ENCODE results near the gene IL1RAPL2. TPM values are rescaled to one million over a fixed set of nuclear protein-coding genes. Genes with fewer than 3 reads are reported as not detected.

IL1RAPL2 gene
- total and polyA plus RNA-seq, 10 of the 15 experiments (the other 5 are each of a cell fraction or from before 2014, with no cell fraction given): 0.19 TPM; not detected in 9

DNA sequence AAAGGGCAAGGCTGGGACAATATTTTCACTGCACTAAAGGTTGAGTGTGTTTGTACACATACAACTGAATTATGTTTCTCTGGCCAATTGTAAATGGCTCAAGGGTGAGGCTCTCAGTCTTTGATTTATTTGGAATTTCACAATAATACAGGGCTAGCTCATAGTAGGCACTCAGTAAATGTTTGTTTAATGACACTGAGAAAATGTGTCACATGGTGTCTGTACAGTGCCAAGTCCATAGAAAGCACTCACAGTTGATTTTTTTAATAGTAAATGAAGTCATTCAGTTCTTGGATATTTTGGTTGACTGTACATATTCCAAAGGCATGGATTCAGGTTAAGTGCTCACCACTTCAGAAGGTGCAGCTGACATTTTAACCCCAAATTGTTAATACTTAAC lies 176.4 kb downstream of the IL1RAPL2 start (continued):
- TF ChIP-seq, protein P1, sequence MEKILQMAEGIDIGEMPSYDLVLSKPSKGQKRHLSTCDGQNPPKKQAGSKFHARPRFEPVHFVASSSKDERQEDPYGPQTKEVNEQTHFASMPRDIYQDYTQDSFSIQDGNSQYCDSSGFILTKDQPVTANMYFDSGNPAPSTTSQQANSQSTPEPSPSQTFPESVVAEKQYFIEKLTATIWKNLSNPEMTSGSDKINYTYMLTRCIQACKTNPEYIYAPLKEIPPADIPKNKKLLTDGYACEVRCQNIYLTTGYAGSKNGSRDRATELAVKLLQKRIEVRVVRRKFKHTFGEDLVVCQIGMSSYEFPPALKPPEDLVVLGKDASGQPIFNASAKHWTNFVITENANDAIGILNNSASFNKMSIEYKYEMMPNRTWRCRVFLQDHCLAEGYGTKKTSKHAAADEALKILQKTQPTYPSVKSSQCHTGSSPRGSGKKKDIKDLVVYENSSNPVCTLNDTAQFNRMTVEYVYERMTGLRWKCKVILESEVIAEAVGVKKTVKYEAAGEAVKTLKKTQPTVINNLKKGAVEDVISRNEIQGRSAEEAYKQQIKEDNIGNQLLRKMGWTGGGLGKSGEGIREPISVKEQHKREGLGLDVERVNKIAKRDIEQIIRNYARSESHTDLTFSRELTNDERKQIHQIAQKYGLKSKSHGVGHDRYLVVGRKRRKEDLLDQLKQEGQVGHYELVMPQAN (conservative IDR thresholded peaks at IDR 0.05): no peak
- TF ChIP-seq ZNF217 (IDR thresholded peaks at IDR 0.05) (no peak), CHD4 (IDR thresholded peaks at IDR 0.05) (no peak)

DNA sequence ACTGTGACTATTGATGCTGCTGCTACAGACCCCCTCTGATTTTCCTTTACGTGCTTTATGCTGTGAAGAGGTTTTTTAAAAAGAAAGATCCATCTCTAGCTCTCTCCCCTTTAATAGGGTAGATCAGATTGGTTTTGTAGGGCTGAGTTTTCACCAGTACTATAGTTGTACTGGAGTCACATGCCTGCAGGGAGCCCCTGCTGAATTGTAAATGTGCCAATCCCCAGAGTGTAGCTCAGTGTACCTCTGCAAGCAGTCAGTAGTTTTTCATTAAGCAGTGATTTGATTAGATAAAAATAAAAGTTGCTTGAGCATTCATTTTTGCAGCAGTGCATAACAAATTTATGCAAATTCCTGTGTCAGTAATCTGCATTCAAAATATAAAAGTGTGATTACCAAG lies 179.2 kb downstream of the IL1RAPL2 start:
- Histone ChIP-seq H4K20me1 (ENCODE audit: control insufficient read depth, insufficient read depth) (no peaks in the 10 kb centered on the region), H3K9me3 (replicated peaks; ENCODE audit: control insufficient read depth, insufficient read depth, low read length) (no peaks in the 10 kb centered on the region), H3K4me1 (ENCODE audit: control insufficient read depth, insufficient read depth, low read length) (no peaks in the 10 kb centered on the region), H3K79me2 (ENCODE audit: control insufficient read depth, insufficient read depth, low read length) (no peaks in the 10 kb centered on the region), H2AFZ (ENCODE audit: control insufficient read depth, low read depth, low read length) (no peak overlapping the region), H3K36me3 (ENCODE audit: control insufficient read depth in 2 of 2, insufficient read depth in 2 of 2, low read length in 1 of 2) (no peaks in the 10 kb centered on the region), H3K27ac (ENCODE audit: control insufficient read depth, insufficient read depth) (no peak overlapping the region), H3K9ac (ENCODE audit: control insufficient read depth, insufficient read depth, low read length) (no peak overlapping the region), H3K4me2 (ENCODE audit: control insufficient read depth, insufficient read depth) (no peak overlapping the region), H3K4me3 (no peak overlapping the region), H3K27me3 (replicated peaks in 1 of 2; ENCODE audit: control insufficient read depth in 2 of 2, insufficient read depth in 2 of 2, low read length in 1 of 2) (no peaks in the 10 kb centered on the region; a peak in 1 of 4 replicates)
- WGBS (ENCODE audit: insufficient coverage, insufficient replicate concordance, low lambda C conversion rate, missing lambda C conversion rate): 12% methylated on average over 1 of the region's 1 CpG
- ChIA-PET POLR2A (interaction anchor here (0.7 kb wide), 1 partner anchor 14 kb away, joined by 4 read pairs; no protein-coding TSS in a partner anchor), SMC1A (ENCODE audit: uncharacterized antibody, unreplicated experiment) (interaction anchor here (0.8 kb wide), 1 partner anchor 10 kb away, joined by 3 read pairs; no protein-coding TSS in a partner anchor), RAD21 (ENCODE audit: unreplicated experiment) (no interaction called here), CTCF (no interaction called here)
- no peak for TF ChIP-seq SMAD5 (IDR thresholded peaks at IDR 0.05; ENCODE audit: low read depth)
- no peak for TF ChIP-seq ETV6 (conservative IDR thresholded peaks at IDR 0.05 in 1 of 2, IDR thresholded peaks at IDR 0.05 in 1 of 2; ENCODE audit: borderline replicate concordance in 1 of 2, low read depth in 1 of 2)
- TF ChIP-seq, protein P2, sequence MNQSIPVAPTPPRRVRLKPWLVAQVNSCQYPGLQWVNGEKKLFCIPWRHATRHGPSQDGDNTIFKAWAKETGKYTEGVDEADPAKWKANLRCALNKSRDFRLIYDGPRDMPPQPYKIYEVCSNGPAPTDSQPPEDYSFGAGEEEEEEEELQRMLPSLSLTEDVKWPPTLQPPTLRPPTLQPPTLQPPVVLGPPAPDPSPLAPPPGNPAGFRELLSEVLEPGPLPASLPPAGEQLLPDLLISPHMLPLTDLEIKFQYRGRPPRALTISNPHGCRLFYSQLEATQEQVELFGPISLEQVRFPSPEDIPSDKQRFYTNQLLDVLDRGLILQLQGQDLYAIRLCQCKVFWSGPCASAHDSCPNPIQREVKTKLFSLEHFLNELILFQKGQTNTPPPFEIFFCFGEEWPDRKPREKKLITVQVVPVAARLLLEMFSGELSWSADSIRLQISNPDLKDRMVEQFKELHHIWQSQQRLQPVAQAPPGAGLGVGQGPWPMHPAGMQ (IDR thresholded peaks at IDR 0.05; ENCODE audit: borderline replicate concordance): no peak
- TF ChIP-seq RAD21 (IDR thresholded peaks at IDR 0.05; ENCODE audit: insufficient read depth, low read depth, low read length): no peak
- TF ChIP-seq PAX5 (IDR thresholded peaks at IDR 0.05; ENCODE audit: borderline replicate concordance, low read depth, low read length): no peak
- TF ChIP-seq ZNF217 (IDR thresholded peaks at IDR 0.05): no peak
- no peak for TF ChIP-seq TBL1XR1 (IDR thresholded peaks at IDR 0.05; ENCODE audit: low read depth, low read length)
- TF ChIP-seq NR2C1 (IDR thresholded peaks at IDR 0.05): no peak
- no peak for TF ChIP-seq SIN3A (IDR thresholded peaks at IDR 0.05; ENCODE audit: low read depth, low read length)
- TF ChIP-seq STAT3 (IDR thresholded peaks at IDR 0.05; ENCODE audit: low read depth, low read length): no peak
- ATAC-seq: no peak
- FAIRE-seq: no peak
- in situ Hi-C loops (cut with MboI) (no loop called here), intact Hi-C loops (cut with micrococcal nuclease; ENCODE audit: unreplicated experiment) (no loop called here)
- no TSS peak for BruUV-seq (replicated peaks)
- no peak for DNase-seq (ENCODE audit: low read depth, low spot score)
